OCI-LY3 (cell line): ENCODE results near the gene OR10W1.

Experiments used
- H2AFZ ChIP-seq: fragments of 200-600, 300-600 bp; shearing (Covaris generic); 2 replicates; pipeline ENCODE4 v1.6.0; 2014; ENCODE audit warnings: antibody characterized with exemption, low read depth, low read length
- H3K27ac ChIP-seq: fragments of 200-600, 300-600 bp; sonication (generic); 2 replicates; pipeline ENCODE4 v1.5.1; 2014; ENCODE audit warnings: mild to moderate bottlenecking, low read length, moderate library complexity, mixed read lengths
- H3K27me3 ChIP-seq: fragments of 200-600, 300-600 bp; sonication (generic); 2 replicates; pipeline ENCODE4 v1.6.1; 2014; ENCODE audit warnings: low read depth, low read length, mixed read lengths
- H3K36me3 ChIP-seq: fragments of 200-600, 300-600 bp; sonication (generic); replicated peaks from 2 replicates; pipeline ENCODE3; 2014; ENCODE audit warnings: low read depth, low read length, mixed read lengths
- H3K4me1 ChIP-seq: fragments of 300-600, 200-600 bp; sonication (generic); 2 replicates; pipeline ENCODE4 v1.6.1; 2014; ENCODE audit warnings: low read length, mixed read lengths
- H3K4me2 ChIP-seq: fragments of 200-600, 300-600 bp; sonication (generic); 2 replicates; pipeline ENCODE4 v1.6.1; 2014; ENCODE audit warnings: low read length, mixed read lengths
- H3K4me3 ChIP-seq: fragments of 300-600, 200-600 bp; sonication (generic); 2 replicates; pipeline ENCODE4 v1.5.1; 2014; ENCODE audit warnings: antibody characterized with exemption, mild to moderate bottlenecking, low read length, moderate library complexity
- H3K79me2 ChIP-seq: fragments of 300-600, 200-600 bp; shearing (Covaris generic); 2 replicates; pipeline ENCODE4 v1.6.1; 2014; ENCODE audit warnings: mild to moderate bottlenecking, low read length, mixed read lengths
- H3K9ac ChIP-seq: fragments of 300-600, 200-600 bp; shearing (Covaris generic); 2 replicates; pipeline ENCODE4 v1.6.0; 2014; ENCODE audit warnings: mild to moderate bottlenecking, low read length, moderate library complexity
- H3K9me3 ChIP-seq: fragments of 200-600, 300-600 bp; shearing (Covaris generic); 2 replicates; pipeline ENCODE4 v1.6.1; 2014; ENCODE audit warnings: low read length, mixed read lengths; ENCODE audit not compliant: insufficient read depth
- H4K20me1 ChIP-seq: fragments of 200-600, 300-600 bp; sonication (generic); 2 replicates; pipeline ENCODE4 v1.6.1; 2016; ENCODE audit warnings: low read length, mixed read lengths; ENCODE audit not compliant: insufficient read depth
- EZH2phosphoT487 ChIP-seq: fragments of 200-600 bp; shearing (Covaris generic); IDR thresholded peaks from 2 replicates; pipeline ENCODE4 v1.6.1; 2018; ENCODE audit warnings: antibody characterized with exemption, mixed run types, low read depth
- TF ChIP-seq, protein P1 (sequence below): fragments of 200-600, 300-600 bp; sonication (generic); IDR thresholded peaks from 2 replicates; pipeline ENCODE4 v1.5.1; 2014; ENCODE audit warnings: antibody characterized with exemption, low read length, low read depth

OR10W1 gene

DNA sequence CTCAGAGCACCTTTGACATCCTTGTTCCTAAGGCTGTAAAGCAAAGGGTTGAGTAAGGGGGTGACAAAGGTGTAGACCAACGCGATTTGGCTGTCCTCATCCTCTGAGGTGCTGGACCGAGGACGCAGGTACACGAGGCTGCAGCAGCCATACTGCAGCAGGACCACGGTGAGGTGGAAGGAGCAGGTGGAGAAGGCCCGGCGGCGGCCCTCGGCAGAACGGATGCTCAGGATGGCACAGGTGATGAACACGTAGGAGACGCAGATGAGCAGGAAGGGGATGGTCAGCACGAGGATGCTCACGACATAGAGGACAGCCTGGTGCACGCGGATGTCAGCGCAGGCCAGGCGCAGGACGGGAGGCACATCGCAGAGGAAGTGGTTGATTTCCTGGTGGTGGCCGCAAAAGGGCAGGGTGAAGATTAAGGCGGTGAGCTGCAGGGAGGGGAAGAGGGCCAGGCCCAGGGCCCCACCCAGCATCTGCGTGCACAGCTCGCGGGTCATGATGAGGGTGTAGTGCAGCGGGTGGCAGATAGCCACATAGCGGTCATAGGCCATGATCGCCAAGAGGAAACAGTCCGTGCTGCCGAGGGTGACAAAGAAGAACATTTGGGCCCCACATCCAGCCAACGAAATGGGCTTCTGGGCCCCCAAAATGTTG, 40.0 kb downstream of the OR10W1 start:
- H3K36me3 ChIP-seq = no peaks in the 10 kb centered on the region
- H3K4me1 ChIP-seq = no peaks in the 10 kb centered on the region
- no peak for TF ChIP-seq EZH2phosphoT487
- TF ChIP-seq, protein P1, sequence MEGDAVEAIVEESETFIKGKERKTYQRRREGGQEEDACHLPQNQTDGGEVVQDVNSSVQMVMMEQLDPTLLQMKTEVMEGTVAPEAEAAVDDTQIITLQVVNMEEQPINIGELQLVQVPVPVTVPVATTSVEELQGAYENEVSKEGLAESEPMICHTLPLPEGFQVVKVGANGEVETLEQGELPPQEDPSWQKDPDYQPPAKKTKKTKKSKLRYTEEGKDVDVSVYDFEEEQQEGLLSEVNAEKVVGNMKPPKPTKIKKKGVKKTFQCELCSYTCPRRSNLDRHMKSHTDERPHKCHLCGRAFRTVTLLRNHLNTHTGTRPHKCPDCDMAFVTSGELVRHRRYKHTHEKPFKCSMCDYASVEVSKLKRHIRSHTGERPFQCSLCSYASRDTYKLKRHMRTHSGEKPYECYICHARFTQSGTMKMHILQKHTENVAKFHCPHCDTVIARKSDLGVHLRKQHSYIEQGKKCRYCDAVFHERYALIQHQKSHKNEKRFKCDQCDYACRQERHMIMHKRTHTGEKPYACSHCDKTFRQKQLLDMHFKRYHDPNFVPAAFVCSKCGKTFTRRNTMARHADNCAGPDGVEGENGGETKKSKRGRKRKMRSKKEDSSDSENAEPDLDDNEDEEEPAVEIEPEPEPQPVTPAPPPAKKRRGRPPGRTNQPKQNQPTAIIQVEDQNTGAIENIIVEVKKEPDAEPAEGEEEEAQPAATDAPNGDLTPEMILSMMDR = no peak
- no peaks in the 10 kb centered on the region for H4K20me1 ChIP-seq
- H3K9ac ChIP-seq = no peak overlapping the region
- H3K9me3 ChIP-seq = no peaks in the 10 kb centered on the region
- H3K27me3 ChIP-seq = no peaks in the 10 kb centered on the region
- H3K27ac ChIP-seq = no peak overlapping the region
- no peak overlapping the region for H3K4me3 ChIP-seq
- no peak overlapping the region for H3K4me2 ChIP-seq
- no peak overlapping the region for H2AFZ ChIP-seq
- H3K79me2 ChIP-seq = no peaks in the 10 kb centered on the region

DNA sequence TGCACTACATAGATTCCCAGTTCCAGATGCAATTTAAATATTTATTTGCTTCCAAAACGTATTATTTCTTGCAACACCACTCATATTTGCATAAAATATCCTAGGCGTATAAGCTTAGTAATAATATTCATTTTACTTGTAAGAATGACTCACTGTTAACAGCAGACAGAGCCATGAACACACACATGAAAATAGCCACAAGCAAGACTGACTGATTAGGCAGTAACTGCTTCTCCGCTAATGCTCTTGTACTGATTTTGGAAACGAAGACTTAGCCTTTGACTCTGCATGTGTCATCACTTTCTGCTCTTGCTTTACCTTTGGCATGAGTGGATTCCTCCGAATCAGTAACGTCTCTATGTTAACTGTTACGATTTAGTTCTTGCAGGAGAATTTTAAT, 45.3 kb downstream of the OR10W1 start:
- Histone ChIP-seq H3K79me2 (no peaks in the 10 kb centered on the region), H4K20me1 (no peaks in the 10 kb centered on the region), H2AFZ (no peak overlapping the region), H3K27ac (no peak overlapping the region), H3K4me1 (no peaks in the 10 kb centered on the region), H3K9me3 (no peaks in the 10 kb centered on the region), H3K36me3 (no peaks in the 10 kb centered on the region), H3K4me3 (no peak overlapping the region), H3K27me3 (no peaks in the 10 kb centered on the region), H3K4me2 (no peak overlapping the region), H3K9ac (no peak overlapping the region)
- TF ChIP-seq, protein P1 = no peak
- TF ChIP-seq EZH2phosphoT487 = no peak
